ENCODE results near the gene CPNE7.

The CPNE7 gene

GRCh38 chr16:89560378-89561141 lies 15.0 kb upstream of the CPNE7 start, which contains the start of gene RPL13 (continued):
- TF ChIP-seq ZNF121 (tag by site-specific recombination; IDR thresholded peaks at IDR 0.05): peak; percentile 52
- TF ChIP-seq SCRT1 (tag by site-specific recombination; IDR thresholded peaks at IDR 0.05; ENCODE audit: borderline replicate concordance): 0 out of 2 replicates have a peak, but pooled peaks have one; percentile 49
- TF ChIP-seq ZNF660 (tag by site-specific recombination; IDR thresholded peaks at IDR 0.05): peak; percentile 86
- TF ChIP-seq SP7 (tag by site-specific recombination; IDR thresholded peaks at IDR 0.05): peak; percentile 58; the same call in 1 of the 2 replicates
- TF ChIP-seq ZNF24 (tag by site-specific recombination; IDR thresholded peaks at IDR 0.05): no peak
- TF ChIP-seq ZNF433 (tag by site-specific recombination; IDR thresholded peaks at IDR 0.05; ENCODE audit: low read depth): no peak
- no peak for TF ChIP-seq ZNF561 (tag by site-specific recombination; IDR thresholded peaks at IDR 0.05; ENCODE audit: borderline replicate concordance)
- TF ChIP-seq ZNF302 (tag by site-specific recombination; IDR thresholded peaks at IDR 0.05; ENCODE audit: low read depth): no peak
- TF ChIP-seq ZNF112 (tag by site-specific recombination; IDR thresholded peaks at IDR 0.05): no peak
- no peak for TF ChIP-seq TCF7L2 (IDR thresholded peaks at IDR 0.05; ENCODE audit: borderline replicate concordance, low read depth, low read length)
- no peak for TF ChIP-seq ZNF155 (tag by site-specific recombination; IDR thresholded peaks at IDR 0.05)
- no peak for TF ChIP-seq ZFHX2 (tag by site-specific recombination; conservative IDR thresholded peaks at IDR 0.05)
- no peak; the same call in 1 of the 2 replicates for TF ChIP-seq ZNF324 (tag by site-specific recombination; IDR thresholded peaks at IDR 0.05)
- TF ChIP-seq ZNF664 (tag by site-specific recombination; IDR thresholded peaks at IDR 0.05): no peak
- TF ChIP-seq GFI1B (tag by site-specific recombination; IDR thresholded peaks at IDR 0.05): 0 out of 2 replicates have a peak, but pooled peaks have one; percentile 51
- no peak for TF ChIP-seq ZNF529 (tag by site-specific recombination; IDR thresholded peaks at IDR 0.05; ENCODE audit: insufficient replicate concordance)
- peak; percentile 37; the same call in 1 of the 2 replicates for TF ChIP-seq ZNF629 (tag by site-specific recombination; IDR thresholded peaks at IDR 0.05)
- TF ChIP-seq KLF17 (tag by site-specific recombination; IDR thresholded peaks at IDR 0.05): peak; percentile 75
- TF ChIP-seq ZNF549 (tag by site-specific recombination; IDR thresholded peaks at IDR 0.05): 0 out of 2 replicates have a peak, but pooled peaks have one; percentile 5
- TF ChIP-seq ZNF248 (tag by site-specific recombination; IDR thresholded peaks at IDR 0.05): no peak
- TF ChIP-seq, protein P1, sequence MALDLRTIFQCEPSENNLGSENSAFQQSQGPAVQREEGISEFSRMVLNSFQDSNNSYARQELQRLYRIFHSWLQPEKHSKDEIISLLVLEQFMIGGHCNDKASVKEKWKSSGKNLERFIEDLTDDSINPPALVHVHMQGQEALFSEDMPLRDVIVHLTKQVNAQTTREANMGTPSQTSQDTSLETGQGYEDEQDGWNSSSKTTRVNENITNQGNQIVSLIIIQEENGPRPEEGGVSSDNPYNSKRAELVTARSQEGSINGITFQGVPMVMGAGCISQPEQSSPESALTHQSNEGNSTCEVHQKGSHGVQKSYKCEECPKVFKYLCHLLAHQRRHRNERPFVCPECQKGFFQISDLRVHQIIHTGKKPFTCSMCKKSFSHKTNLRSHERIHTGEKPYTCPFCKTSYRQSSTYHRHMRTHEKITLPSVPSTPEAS (tag by site-specific recombination; IDR thresholded peaks at IDR 0.05): no peak
- peak; percentile 83 for TF ChIP-seq SP2 (tag by site-specific recombination; IDR thresholded peaks at IDR 0.05)
- TF ChIP-seq, protein P2, sequence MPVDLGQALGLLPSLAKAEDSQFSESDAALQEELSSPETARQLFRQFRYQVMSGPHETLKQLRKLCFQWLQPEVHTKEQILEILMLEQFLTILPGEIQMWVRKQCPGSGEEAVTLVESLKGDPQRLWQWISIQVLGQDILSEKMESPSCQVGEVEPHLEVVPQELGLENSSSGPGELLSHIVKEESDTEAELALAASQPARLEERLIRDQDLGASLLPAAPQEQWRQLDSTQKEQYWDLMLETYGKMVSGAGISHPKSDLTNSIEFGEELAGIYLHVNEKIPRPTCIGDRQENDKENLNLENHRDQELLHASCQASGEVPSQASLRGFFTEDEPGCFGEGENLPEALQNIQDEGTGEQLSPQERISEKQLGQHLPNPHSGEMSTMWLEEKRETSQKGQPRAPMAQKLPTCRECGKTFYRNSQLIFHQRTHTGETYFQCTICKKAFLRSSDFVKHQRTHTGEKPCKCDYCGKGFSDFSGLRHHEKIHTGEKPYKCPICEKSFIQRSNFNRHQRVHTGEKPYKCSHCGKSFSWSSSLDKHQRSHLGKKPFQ (tag by site-specific recombination; IDR thresholded peaks at IDR 0.05): no peak
- no peak for TF ChIP-seq ZNF621 (tag by site-specific recombination; IDR thresholded peaks at IDR 0.05)
- no peak for TF ChIP-seq GLI2 (tag by site-specific recombination; IDR thresholded peaks at IDR 0.05; ENCODE audit: borderline replicate concordance, low read depth)
- no peak for TF ChIP-seq ZNF223 (tag by site-specific recombination; IDR thresholded peaks at IDR 0.05)
- no peak for TF ChIP-seq ZNF404 (tag by site-specific recombination; IDR thresholded peaks at IDR 0.05)
- TF ChIP-seq ZNF274 (IDR thresholded peaks at IDR 0.05; ENCODE audit: low read length): no peak
- no peak for TF ChIP-seq ZNF274 (tag by site-specific recombination; IDR thresholded peaks at IDR 0.05; ENCODE audit: borderline replicate concordance)
- no peak for TF ChIP-seq ZNF214 (tag by site-specific recombination; IDR thresholded peaks at IDR 0.05; ENCODE audit: borderline replicate concordance)
- no peak for TF ChIP-seq ZNF626 (tag by site-specific recombination; IDR thresholded peaks at IDR 0.05)
- no peak for TF ChIP-seq ZNF19 (tag by site-specific recombination; IDR thresholded peaks at IDR 0.05; ENCODE audit: low read depth)
- no peak for TF ChIP-seq MEIS1 (CRISPR knock-in tag; IDR thresholded peaks at IDR 0.05; ENCODE audit: borderline replicate concordance)
- peak; percentile 83 for TF ChIP-seq ZXDB (tag by site-specific recombination; IDR thresholded peaks at IDR 0.05)
- TF ChIP-seq ZNF449 (tag by site-specific recombination; IDR thresholded peaks at IDR 0.05): 0 out of 2 replicates have a peak, but pooled peaks have one; percentile 19
- no peak for TF ChIP-seq ZNF580 (tag by site-specific recombination; IDR thresholded peaks at IDR 0.05)
- 0 out of 2 replicates have a peak, but pooled peaks have one; percentile 46 for TF ChIP-seq ZBTB17 (tag by site-specific recombination; IDR thresholded peaks at IDR 0.05)

All from HEK293 (cell line).